HEK293 (cell line): Measurements from ENCODE around the gene ITGB1.

Source experiments
- CTCF ChIP-seq: fragments of 450-650 bp; formaldehyde crosslinking; IDR thresholded peaks from 2 replicates; pipeline ENCODE4 v1.5.1; 2016; ENCODE audit warnings: missing biosample characterization, missing genetic modification characterization
- EGR2 ChIP-seq: fragments of 450-650 bp; formaldehyde crosslinking; IDR thresholded peaks from 2 replicates; pipeline ENCODE4 v1.5.1; 2016; ENCODE audit warnings: low read depth, missing biosample characterization, missing genetic modification characterization
- KLF16 ChIP-seq: fragments of 450-650 bp; formaldehyde crosslinking; IDR thresholded peaks from 2 replicates; pipeline ENCODE4 v1.5.1; 2017; ENCODE audit warnings: missing biosample characterization, missing genetic modification characterization
- PRDM1 ChIP-seq: fragments of 450-650 bp; formaldehyde crosslinking; IDR thresholded peaks from 2 replicates; pipeline ENCODE4; 2016; ENCODE audit warnings: missing biosample characterization, missing genetic modification characterization
- SETDB1 ChIP-seq: IDR thresholded peaks from one replicate; pipeline ENCODE4 v1.6.1; 2017; ENCODE audit warnings: mild to moderate bottlenecking, low read length, moderate library complexity, mixed read lengths; ENCODE audit not compliant: insufficient read length
- ZBTB1 ChIP-seq: fragments of 450-650 bp; formaldehyde crosslinking; IDR thresholded peaks from 2 replicates; pipeline ENCODE4 v1.5.1; 2016; ENCODE audit warnings: missing biosample characterization, missing genetic modification characterization
- ZBTB48 ChIP-seq: fragments of 450-650 bp; formaldehyde crosslinking; IDR thresholded peaks from 2 replicates; pipeline ENCODE4 v1.5.1; 2016; ENCODE audit warnings: missing biosample characterization, missing genetic modification characterization
- ZNF10 ChIP-seq: fragments of 450-650 bp; formaldehyde crosslinking; IDR thresholded peaks from 2 replicates; pipeline ENCODE4 v1.5.1; 2017; ENCODE audit warnings: missing biosample characterization, missing genetic modification characterization
- ZNF350 ChIP-seq: fragments of 450-650 bp; formaldehyde crosslinking; IDR thresholded peaks from 2 replicates; pipeline ENCODE4 v1.5.0; 2017; ENCODE audit warnings: missing biosample characterization, mild to moderate bottlenecking, missing genetic modification characterization
- TF ChIP-seq, protein P1 (sequence below): fragments of 450-650 bp; formaldehyde crosslinking; IDR thresholded peaks from 2 replicates; pipeline ENCODE4 v1.5.1; 2016; ENCODE audit warnings: missing biosample characterization, missing genetic modification characterization

DNA sequence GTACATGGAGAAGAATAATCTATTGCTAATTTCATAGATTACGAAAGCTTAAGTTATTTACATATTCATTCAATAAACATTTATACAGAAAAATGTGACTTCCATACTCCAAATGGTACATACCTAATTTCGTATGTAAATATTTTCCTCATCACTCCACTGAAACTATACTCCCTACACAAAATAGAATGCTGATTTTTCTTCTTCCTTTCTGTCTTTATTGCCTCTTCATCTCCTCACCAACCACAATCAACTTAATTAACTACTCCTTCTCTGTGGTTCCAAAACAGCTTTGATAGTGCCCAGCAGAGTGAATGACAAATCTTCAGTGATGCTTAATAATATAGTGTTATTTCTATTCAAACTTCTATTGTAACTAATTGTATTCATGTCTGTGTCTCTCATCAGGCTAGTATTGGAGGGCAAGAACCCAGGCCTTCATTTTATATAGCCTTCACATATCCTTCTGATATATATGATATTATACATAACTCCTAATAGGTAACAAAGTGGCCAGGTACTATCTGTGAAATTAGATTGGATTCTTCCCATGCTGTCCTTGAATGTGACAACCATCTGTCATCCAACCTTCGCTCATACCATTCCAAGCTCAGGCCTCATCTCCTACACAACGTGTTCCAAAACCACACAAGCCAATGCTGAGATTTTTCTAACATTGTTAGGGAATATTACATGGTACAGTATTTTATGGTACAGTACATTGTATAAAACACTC is 5.3 kb downstream of the ITGB1 start:
- no peak for TF ChIP-seq KLF16
- TF ChIP-seq SETDB1, result no peak
- no peak for TF ChIP-seq ZBTB1 (tag by site-specific recombination)
- TF ChIP-seq PRDM1 (tag by site-specific recombination), result no peak
- TF ChIP-seq, protein P1, sequence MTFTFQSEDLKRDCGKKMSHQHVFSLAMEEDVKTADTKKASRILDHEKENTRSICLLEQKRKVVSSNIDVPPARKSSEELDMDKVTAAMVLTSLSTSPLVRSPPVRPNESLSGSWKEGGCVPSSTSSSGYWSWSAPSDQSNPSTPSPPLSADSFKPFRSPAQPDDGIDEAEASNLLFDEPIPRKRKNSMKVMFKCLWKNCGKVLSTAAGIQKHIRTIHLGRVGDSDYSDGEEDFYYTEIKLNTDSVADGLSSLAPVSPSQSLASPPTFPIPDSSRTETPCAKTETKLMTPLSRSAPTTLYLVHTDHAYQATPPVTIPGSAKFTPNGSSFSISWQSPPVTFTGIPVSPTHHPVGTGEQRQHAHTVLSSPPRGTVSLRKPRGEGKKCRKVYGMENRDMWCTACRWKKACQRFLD (tag by site-specific recombination), result no peak
- no peak for TF ChIP-seq EGR2 (tag by site-specific recombination)
- no peak for TF ChIP-seq ZNF10 (tag by site-specific recombination)
- no peak for TF ChIP-seq ZBTB48
- no peak for TF ChIP-seq ZNF350
- no peak for TF ChIP-seq CTCF (tag by site-specific recombination)
